ENCODE results near the gene SESN1. TPM values are rescaled to one million over a fixed set of nuclear protein-coding genes. Genes with fewer than 3 reads are reported as not detected.

The SESN1 gene
- total and polyA plus RNA-seq, 7 donors: 15.1 to 176 (median 101) TPM

DNA sequence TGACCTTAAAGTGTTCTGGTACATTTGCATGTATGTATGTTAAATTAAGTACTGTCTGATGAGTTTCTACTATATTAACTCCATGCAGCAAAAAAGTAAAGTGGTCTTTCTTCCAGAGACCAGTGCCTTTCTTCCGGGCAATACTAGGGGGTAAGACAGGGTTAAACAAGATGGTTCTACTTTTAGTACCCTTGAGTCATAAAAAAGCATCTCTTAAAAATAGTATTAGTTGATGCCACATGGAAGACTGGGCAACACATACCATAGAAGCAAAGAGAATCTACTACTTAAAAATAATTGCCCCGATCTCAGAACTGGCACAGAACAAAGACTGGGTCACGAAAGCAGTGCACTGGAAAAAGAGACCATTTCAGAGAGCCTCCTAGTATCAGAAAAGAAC lies 66.2 kb downstream of the SESN1 start:
- 47 to 63% (median 49%) methylated on average over 3 of the region's 3 CpGs for WGBS, 3 donors
- H3K36me3 ChIP-seq (ENCODE audit: insufficient read depth in 1 of 2, low read depth in 1 of 2): no peaks in the 10 kb centered on the region
- no peaks in the 10 kb centered on the region for H3K27me3 ChIP-seq (ENCODE audit: insufficient read depth in 3 of 3, low read length in 2 of 3)
- H3K27ac ChIP-seq: peak overlapping the region; percentile 68
- H3K4me3 ChIP-seq: no peak overlapping the region
- no peak for TF ChIP-seq CTCF (IDR thresholded peaks at IDR 0.05)
- peaks cover 45% of the 10 kb centered on the region for H3K4me1 ChIP-seq
- H3K9me3 ChIP-seq: no peaks in the 10 kb centered on the region
- intact Hi-C loops (cut with DNase I): no loop called here
- DNase-seq (no peak), ATAC-seq (peak; percentile 58 to 82 (median 72))

- no peak for DNase-seq
- no peaks in the 10 kb centered on the region for H3K36me3 ChIP-seq (ENCODE audit: insufficient read depth in 1 of 2, low read depth in 1 of 2)
- H3K27ac ChIP-seq: peak overlapping the region; percentile 68
- no peak for ATAC-seq
- H3K9me3 ChIP-seq: no peaks in the 10 kb centered on the region
- TF ChIP-seq CTCF (IDR thresholded peaks at IDR 0.05): no peak
- peaks cover 49% of the 10 kb centered on the region for H3K4me1 ChIP-seq
- H3K27me3 ChIP-seq (ENCODE audit: insufficient read depth in 3 of 3, low read length in 2 of 3): no peaks in the 10 kb centered on the region
- intact Hi-C loops (cut with DNase I): no loop called here
- no peak overlapping the region for H3K4me3 ChIP-seq
Measured at GRCh38 chr6:109027964-109028363, 66.7 kb downstream of the SESN1 start.

- Histone ChIP-seq H3K27ac (peak overlapping the region; percentile 77), H3K9me3 (no peaks in the 10 kb centered on the region), H3K4me1 (peaks cover 44% of the 10 kb centered on the region), H3K27me3 (ENCODE audit: insufficient read depth in 3 of 3, low read length in 2 of 3) (no peaks in the 10 kb centered on the region), H3K36me3 (ENCODE audit: insufficient read depth in 1 of 2, low read depth in 1 of 2) (no peaks in the 10 kb centered on the region), H3K4me3 (no peak overlapping the region)
- intact Hi-C loops (cut with DNase I): no loop called here
- no peak for TF ChIP-seq CTCF (IDR thresholded peaks at IDR 0.05)
- 49 to 78% (median 70%) methylated on average over 1 of the region's 1 CpG for WGBS, 3 donors
- ATAC-seq (no peak), DNase-seq (no peak)
Measured at GRCh38 chr6:109025639-109026038, 69.0 kb downstream of the SESN1 start.

DNA sequence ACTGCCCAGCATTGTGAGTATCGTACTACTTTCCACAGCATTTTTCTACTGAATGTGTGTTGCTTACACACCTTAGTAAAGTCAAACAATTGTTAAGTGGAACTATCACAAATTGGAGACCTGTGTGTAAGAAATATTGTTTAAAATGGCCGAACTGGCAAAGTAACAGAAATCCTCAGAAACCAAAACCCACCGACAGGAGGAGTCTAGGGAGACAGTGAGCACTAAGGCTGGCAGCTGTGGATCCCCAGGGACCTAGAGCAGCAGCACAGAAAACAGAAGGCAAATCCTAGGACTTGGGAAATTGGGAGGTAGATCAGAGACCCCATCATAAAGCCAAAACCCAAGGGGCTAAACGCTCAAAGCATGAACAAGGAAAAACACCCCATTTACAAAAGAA lies 69.9 kb downstream of the SESN1 start:
- 53 to 66% (median 55%) methylated on average over 4 of the region's 4 CpGs for WGBS, 3 donors
- H3K27me3 ChIP-seq (ENCODE audit: insufficient read depth in 3 of 3, low read length in 2 of 3): no peaks in the 10 kb centered on the region
- H3K36me3 ChIP-seq (ENCODE audit: insufficient read depth in 1 of 2, low read depth in 1 of 2): no peaks in the 10 kb centered on the region
- peaks cover 52% of the 10 kb centered on the region for H3K4me1 ChIP-seq
- intact Hi-C loops (cut with DNase I): no loop called here
- DNase-seq (peak; percentile 21 to 64), ATAC-seq (peak; percentile 51 to 63 (median 55))
- H3K4me3 ChIP-seq: peak overlapping the region; percentile 1
- TF ChIP-seq CTCF (IDR thresholded peaks at IDR 0.05): peak; percentile 44
- H3K9me3 ChIP-seq: no peaks in the 10 kb centered on the region
- H3K27ac ChIP-seq: peak overlapping the region; percentile 77

DNA sequence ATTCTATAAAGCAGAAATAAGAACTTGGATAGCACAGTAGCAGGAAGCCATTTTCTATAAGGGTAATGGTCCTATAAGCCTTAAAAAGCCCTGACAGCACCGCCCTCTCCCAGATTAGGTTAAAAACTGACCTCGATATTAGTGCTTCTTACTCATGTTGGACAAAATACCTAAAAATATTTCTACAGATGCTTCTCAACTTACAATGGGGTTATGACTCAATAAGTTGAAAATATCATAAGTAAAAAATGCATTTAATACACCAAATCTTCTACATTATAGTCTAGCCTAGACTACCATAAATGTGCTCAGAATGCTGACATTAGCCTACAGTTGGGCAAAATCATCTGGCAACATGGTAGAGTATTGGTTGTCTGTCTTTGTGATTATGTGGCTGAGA lies 70.3 kb downstream of the SESN1 start:
- H3K4me1 ChIP-seq: peaks cover 57% of the 10 kb centered on the region
- peak in 1 of 4 donors; percentile 30 for ATAC-seq
- no peaks in the 10 kb centered on the region for H3K9me3 ChIP-seq
- WGBS, 3 donors: 62 to 85% (median 66%) methylated on average over 2 of the region's 2 CpGs
- TF ChIP-seq CTCF (IDR thresholded peaks at IDR 0.05): no peak
- DNase-seq: no peak
- H3K27ac ChIP-seq: peak overlapping the region; percentile 77
- H3K4me3 ChIP-seq: peak overlapping the region; percentile 1
- intact Hi-C loops (cut with DNase I): no loop called here
- no peaks in the 10 kb centered on the region for H3K27me3 ChIP-seq (ENCODE audit: insufficient read depth in 3 of 3, low read length in 2 of 3)
- H3K36me3 ChIP-seq (ENCODE audit: insufficient read depth in 1 of 2, low read depth in 1 of 2): no peaks in the 10 kb centered on the region
